HG03457 (cell line): ENCODE data around the gene UBE2I.
"Not testable (repeated sequence)": the region's sequence is repeated elsewhere in the genome, so short reads cannot be mapped to it uniquely, and the experiment has no call there.

Experiments used
- ATAC-seq: cut with Tn5 transposase; IDR thresholded peaks from one replicate; pipeline ENCODE4 v1.9.1; 2021; ENCODE audit warnings: moderate number of reproducible peaks; ENCODE audit not compliant: unreplicated experiment

Gene UBE2I

DNA sequence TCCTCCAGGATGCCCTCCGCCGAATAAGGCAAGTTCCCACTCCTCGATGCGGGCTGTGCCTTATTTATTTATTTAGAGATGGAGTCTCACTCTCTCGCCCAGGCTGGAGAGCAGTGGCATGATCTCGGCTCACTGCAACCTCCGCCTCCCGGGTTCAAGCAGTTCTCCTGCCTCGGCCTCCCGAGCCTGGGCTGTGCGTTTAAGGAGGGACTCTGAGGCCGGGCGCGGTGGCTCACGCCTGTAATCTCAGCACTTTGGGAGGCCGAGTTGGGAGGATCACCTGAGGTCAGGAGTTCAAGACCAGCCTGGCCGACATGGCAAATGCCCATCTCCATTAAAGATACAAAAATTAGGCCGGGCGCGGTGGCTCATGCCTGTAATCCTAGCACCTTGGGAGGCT lies 18.7 kb downstream of the UBE2I start:
- ATAC-seq: not testable (repeated sequence)

DNA sequence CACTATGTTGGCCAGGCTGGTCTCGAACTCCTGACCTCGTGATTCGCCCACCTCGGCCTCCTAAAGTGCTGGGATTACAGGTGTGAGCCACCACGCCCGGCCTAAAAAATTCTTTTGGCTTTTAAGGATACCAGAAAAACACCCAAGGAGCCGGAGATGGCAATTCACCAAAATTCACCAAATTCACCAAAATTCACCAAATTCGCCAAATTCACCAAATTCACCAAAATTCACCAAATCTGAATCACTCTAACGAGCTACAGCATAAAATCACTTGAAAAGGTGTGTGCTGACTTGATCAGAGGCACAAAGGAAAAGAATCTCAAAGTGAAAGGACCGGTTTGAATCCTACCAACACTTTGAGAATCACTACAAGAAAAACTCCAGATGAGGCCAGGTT lies 19.5 kb downstream of the UBE2I start:
- ATAC-seq: not testable (repeated sequence)

DNA sequence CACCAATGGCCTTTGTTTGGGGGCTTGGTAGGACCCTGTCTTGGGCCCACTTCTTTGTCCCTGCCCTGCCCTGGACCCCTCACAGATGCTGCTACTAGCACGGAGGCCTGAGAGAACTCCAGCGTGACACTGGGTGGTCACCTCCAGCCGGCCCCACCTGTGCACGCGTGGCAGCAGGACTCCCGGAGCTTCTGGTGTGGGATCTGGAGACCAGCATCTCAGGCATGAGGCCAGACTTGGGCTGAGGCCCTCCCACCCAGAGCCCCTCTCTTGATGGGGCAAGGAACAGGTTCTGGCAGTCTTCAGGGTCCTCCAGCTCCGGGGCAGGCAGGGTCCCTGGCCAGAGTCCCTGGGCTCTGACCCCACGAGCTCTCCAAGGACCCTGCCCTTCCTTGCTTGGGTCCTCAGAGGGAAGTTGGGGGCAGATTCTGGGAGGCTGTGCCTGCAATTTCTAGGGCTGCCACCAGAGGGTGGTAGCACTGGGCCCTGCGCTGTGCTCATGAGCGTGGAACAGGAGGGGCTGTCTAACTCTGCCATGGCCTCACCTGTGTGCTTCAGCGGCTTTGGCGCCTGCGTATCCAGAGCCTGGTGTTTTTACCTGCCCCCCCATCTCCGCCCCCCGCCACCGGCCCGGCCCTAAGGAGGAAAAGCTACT lies 21.0 kb downstream of the UBE2I start:
- ATAC-seq: no peak

DNA sequence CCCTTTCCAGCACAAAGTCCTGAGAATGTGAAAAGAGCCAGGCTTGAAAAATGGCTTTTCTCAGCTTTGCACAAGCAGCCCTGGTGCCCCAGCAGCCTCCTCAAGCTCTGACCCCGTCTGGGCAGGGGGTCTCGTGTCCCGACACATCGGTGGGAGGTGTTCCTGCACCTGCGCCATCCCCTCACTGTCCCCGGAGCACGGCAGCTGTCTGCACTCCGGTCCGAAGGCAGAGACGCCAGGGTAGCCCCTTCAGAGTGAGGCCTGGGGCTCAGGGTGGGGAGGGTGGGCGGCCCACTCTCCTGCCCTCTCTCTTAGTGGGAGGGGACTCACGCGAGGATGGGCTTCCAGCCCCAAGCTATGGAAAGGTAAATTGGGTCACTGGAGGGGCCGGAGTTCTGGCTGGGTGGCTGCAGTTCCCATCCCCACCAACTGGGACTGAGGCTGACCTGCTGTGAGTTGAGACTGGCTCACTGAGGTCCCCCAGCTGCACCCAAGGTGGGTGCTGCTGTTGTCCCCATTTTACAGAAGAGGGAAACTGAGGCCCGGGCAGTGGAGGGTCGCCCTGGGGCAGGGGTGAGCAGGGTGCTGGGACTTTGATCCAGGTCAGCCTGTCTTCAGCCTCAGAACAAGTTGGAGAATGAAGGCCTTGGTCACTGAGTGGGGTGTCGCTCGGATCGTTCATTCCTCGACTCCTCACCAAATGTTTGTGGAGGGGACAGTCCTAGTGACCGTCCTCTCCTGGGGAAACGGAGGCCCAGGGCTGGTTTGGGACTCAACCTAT lies 21.7 kb downstream of the UBE2I start:
- ATAC-seq: no peak

DNA sequence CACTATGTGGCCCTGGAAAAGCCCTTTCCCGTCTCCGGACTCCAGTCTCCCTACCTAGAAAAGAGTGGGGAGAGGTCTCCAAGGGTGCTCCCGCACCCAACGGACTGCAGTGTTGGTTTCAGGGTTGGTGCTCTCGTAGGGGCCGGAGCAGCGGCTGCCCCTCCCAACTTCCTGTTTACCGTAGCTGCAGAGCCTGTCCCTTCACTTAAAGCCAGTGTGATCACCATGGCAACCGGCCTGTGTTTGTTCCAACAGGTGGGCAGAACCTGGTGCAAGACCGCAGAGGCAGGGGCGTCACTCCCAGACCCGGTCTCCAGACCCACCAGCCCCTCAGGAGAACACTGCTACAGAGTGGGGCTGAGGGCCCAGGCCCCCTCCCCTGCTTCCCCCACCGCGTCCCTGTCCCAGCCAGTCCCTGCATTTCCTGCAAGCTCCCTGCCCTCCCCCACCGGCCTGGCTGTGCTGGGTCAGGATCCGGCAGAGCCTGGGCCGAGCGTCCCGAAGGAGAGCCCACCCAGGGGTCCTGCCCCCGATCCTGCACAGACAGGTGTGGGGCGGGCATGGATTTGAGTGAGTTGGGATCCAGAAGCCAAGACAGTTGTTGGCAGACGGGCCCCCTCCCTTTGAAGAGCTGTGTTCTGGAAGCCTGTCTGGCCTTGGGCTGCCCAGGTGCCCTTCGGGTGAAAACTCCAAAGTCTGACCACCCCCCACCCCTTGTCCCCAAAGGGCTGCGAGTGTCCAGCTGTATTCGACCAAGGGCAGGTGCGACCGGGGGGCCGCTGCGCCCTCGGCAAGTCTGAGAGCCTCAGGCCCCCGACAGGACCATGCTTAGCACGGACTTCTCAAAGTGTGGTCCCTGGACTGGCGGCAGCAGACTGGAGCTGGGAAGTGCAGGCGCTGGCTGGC lies 22.5 kb downstream of the UBE2I start:
- no peak for ATAC-seq

DNA sequence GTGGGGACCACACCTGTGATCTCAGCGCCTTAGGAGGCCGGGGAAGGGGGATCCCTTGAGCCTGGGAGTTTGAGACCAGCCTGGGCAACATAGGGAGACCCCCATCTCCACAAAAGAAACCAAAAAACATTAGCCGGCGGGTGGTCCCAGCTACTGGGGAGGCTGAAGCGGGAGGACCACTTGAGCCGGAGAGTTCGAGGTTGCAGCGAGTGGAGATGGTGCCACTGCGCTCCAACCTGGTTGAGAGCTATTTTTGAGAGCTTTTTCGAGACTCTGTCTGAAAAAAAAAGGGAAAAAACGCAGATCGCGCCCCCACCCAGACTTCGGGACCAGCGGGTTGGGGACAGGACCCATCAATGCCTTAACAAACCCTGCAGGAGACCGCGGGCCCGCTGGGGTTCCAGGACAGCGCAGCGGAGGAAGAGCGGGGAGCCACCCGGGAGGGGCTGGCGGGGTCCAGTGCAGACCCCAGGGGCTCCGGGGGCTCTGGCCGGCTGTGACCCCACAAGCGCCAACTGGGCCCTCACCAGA lies 23.2 kb downstream of the UBE2I start:
- ATAC-seq: no peak

DNA sequence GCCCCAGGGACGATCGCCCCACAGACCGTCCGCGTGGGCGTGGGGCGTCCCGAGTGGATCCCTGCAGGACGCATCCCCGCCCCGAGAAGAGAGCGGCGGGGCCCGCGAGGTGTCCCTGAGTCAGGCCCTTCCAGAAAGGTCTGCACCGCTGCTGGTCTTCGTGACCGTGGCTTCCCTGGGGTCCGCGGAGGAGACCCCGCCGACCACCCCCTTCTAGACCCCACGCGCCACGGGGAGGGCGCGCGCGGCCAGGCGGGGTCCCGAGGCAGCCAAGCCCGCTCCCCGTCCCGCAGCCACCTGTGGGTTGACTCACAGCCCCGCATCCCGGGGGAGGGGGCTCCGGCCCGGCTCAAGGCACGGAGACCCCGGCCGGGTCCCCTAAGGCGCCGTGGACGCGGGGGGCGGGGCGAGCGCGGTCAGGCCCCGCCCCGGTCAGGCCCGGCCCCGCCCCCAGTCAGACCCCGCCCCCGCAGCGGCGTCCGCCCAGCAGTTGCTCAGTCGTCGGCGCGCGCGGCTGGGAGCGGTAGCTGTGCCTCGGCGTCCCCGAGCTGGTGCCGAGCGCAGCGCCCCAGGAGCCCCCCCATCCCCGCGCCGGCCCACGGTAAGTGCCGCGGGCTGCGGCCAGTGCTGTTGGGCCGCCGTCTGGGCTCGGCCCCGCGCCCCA lies 23.8 kb downstream of the UBE2I start, which contains the start of gene BAIAP3:
Gene BAIAP3, plus strand, starts transcription at position 497 of the 664 bp plus-strand sequence. CDS start 4,905 bp downstream, outside the sequence.
- no peak for ATAC-seq

DNA sequence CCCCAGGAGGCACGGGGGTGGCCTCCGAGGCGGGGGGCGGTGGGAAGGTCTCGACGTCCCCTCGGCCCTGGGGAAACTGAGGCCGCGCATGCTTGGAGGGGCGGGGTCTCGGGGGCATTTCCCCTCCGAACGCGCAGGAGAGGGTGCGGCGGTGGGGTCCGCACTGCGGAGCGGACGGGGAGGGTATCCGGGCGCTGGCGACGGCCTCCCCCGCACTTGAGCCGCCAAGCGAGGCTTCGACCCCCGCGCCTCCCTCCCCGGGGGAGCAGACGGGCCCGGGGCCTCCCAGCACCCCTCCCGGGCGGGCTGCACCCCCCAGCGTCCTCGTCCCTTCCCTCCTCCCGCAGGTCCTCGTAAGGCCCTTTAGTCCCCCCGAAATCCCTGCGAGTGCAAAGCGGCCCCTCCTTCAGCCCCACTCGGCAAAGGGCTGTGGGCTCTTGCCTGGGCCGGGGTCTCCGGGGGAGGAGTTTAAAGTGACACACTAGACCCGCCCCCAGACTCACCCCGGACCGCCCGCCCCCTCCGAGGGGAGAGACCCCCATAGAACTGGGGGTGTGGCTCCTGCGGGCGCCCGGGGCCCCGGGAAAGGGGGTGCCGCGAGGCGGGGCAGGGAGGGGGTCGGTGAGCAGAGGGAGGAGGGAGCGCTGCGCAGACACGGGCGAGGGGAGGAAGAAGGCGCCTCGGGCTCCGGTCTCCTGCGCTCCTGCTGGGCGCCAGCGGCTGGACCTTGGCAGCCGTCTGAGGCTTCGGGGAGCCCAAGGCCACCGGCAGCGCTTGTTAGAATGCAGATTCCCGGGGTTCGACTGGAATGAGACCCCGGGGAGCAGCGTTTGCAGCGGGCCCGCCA lies 24.6 kb downstream of the UBE2I start:
- ATAC-seq: no peak

DNA sequence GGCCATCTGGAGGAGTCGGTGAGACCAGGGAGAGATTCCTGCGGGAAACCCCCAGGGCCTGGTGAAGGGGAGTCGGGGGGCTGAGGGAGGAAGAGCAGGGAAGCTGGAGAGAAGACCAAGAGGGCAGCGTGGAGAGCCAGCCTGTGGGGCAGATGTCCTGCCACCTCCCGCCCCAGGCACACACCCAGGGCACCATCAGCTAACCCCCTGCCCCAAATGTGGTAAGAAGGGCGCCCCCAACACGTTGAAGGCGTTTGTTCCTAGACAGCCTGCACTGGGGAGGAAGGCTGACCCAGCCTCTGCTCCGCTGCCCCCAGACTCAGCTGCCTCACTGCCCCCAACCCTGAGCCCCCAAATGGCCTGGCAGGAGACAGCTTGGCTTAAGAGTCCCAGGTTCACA lies 25.3 kb downstream of the UBE2I start:
- ATAC-seq: no peak

DNA sequence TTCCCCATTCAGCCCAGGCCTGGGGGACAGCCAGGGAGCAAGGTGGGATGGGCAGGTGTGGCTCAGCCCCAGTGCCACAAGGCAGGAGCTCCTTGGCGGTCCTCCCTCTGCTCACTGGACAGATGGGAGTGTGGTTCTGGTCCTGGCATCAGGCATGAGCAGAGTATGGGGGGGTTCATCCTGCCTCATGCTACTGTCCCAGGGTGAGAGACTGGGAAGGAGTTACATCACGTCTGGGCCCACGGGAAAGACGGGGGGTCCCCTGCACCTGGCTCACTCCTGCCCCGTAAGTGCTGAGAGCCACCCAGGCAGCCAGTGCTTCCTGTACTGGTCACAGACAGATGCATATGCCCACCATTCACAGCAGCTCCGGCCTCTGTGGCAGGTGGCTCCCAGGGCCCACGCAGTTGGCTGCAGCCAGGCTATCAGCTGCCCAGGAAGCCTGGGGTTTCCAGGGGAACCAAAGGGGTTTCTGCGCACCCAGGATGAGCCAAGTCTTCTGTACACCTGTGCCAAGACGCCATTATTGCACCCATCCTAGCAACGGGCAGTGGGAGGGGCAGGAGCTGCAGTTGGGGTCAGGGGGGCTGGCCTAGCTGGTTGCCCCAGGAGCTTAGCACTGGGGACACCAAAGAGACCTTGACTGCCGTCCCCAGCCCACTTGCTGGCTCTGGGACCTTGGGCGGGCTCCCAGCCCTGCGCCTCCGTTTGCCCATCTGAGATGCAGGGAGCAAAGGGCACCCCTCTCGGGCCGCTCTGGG lies 26.0 kb downstream of the UBE2I start:
- ATAC-seq: no peak

DNA sequence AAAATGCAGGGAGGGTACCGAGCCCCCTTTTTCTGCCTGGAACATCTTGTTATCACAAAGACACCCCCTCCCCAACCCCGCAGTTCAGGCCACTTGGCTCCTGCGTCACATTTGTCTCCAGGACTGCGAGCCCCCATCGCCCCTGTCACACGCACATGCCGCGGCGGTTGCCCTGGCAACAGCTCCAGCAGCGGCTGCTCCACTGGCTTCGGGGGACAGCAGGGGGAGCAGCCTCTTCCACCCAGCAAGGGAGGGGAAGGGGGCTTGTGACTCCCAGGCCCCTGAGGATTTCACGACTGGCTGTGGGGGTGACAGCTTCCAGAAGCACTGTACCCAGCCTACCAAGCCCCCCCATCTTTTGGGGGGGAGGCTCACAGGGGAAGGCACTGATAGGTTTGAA lies 26.6 kb downstream of the UBE2I start:
- ATAC-seq: no peak

DNA sequence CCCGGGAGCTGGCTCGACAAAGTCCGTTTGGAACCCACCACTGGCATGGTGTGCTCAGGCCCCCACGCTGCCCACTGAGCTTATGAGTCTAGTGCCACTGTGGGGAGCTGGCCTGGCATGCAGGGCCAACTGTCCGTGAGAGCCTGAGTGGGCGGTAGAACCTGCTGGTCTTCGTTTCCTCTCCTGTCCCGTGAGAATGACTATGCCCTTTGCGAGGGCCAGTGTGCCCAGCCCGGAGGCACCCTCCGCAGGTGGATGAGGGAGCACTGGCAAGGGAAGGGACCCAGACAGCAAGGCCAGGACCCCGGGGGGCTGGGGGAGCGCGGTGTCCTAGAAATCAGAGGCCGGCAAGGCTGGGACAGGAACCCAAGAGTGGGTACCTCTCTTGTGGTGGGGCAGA lies 27.2 kb downstream of the UBE2I start:
- no peak for ATAC-seq

DNA sequence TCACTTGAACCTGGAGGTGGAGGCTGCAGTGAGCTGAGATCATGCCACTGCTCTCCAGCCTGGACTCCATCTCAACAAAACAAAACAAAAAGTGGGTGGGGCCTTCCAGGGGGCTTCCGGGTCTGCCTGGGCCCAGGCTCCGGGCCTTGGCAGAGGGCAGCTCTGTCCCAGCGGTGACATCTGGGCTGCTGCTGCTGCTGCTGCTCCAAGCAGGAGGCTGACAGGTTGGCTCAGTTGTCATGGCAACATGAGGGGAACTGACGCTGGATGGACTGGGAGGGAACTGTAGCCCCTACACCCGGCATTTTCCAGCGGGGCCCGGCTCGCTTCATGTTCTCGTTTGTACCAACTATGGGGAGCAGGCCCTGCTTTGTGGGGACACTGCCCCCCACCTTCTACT lies 28.1 kb downstream of the UBE2I start:
- ATAC-seq: no peak

DNA sequence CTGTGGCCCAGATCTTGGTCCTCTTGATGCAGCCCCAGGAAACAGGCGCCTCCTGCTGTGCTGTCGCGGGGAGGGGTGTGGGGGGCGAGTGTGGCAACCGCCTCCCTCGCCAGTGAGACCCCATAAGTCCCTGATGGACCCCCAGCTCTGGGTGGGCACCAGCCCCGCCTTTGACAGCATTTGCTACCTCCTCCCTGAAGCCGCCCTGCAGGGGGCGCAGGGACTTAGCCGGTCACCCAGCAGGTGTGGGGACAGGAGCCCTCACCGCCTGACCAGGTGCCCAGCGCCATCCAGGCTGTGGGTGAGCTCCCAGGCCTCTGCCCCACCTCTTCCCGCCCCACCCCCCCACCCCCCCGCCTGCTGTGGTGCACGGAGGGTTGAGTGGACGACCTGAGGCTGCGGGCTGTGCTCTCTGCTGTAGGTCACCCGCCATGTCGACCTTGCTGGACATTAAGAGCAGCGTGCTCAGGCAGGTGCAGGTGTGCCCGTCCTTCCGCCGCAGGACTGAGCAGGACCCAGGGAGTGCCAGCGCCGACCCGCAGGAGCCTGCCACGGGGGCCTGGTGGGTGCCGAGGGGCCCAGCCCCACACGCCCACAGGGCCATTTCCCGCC lies 28.8 kb downstream of the UBE2I start:
- no peak for ATAC-seq

DNA sequence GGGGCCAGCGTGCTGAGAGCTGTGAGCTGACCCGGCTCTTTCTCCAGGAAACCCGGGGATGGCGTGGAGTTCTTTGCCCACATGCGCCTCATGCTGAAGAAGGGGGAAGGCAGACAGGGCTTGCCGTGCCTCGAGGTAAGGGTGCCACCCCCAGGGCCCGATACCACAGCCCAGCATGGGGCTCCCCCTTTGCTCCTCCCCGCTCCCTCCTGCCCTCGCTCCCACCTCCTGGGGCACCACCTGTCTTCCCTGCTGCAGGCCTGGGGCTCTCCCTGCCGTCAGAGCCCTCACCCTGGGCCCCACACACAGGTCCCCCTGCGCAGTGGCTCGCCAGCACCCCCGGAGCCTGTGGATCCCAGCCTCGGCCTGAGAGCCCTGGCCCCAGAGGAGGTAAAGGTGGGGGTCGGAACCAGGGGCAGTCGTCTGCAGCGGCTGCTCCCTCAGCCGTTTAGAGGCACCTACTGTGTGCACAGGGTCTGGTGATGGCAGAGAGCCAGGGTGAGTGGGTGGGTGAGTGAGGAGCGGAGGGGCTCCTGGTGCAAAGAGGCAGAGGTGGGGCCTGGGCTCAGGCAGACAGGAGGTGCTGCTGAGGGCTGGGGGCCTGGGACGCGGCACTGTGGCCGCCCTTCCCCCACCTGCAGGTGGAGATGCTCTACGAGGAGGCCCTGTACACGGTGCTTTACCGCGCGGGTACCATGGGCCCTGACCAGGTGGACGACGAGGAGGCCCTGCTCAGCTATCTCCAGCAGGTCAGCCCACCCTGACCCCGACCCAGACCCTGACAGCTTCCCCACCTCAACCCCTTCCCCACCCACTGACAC lies 29.6 kb downstream of the UBE2I start:
- no peak for ATAC-seq

DNA sequence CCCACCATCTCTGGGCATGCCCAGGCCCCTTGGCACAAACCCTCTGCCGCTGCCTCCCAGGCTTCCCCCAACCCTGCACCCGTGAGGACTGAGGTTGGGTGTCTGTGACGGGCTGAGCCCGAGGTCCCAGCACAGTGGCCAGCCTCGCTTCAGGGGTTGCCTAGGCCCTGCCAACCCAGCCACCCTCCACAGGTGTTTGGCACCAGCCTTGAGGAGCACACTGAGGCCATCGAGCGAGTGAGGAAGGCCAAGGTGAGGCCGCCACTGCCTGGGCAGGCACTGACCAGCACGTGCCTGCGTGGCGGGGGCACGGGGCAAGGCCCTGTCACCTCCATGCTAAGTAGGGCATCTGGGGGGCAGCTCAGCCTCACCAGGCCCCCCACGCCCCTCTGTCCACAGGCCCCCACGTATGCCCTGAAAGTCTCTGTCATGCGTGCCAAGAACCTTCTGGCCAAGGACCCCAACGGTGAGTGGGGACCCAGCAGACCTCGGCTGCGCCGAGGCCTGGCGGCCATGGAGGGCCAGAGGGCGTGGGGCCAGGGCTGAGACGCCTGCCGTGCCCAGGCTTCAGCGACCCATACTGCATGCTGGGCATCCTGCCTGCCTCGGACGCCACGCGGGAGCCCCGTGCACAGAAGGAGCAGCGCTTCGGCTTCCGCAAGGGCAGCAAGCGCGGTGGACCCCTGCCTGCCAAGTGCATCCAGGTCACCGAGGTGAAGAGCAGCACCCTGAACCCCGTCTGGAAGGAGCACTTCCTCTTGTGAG lies 31.5 kb downstream of the UBE2I start:
- no peak for ATAC-seq
